ENCODE results near the gene KMT5C.
"Not testable (repeated sequence)": the region's sequence is repeated elsewhere in the genome, so short reads cannot be mapped to it uniquely, and the experiment has no call there.

Gene KMT5C

DNA sequence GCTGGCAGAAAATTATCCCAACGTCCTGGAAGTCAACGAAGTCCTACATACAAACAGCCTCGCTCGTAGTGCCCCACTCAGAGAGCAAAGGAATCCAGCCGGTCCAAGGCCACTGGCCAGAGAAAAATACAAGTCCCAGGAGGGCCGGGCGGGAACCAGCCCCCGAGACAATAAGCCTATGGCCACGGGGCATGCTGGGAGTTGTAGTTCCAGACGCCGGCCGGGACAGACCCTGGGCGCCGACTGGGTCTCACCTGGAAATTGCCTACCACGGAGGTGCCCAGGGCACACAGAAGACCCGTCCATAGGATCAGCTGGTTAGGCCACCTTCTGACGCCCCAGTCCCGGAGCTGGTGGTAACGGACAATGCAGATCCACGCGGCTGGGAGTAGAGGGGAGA, 19.9 kb upstream of the KMT5C start:
- DNase-seq: no peak

DNA sequence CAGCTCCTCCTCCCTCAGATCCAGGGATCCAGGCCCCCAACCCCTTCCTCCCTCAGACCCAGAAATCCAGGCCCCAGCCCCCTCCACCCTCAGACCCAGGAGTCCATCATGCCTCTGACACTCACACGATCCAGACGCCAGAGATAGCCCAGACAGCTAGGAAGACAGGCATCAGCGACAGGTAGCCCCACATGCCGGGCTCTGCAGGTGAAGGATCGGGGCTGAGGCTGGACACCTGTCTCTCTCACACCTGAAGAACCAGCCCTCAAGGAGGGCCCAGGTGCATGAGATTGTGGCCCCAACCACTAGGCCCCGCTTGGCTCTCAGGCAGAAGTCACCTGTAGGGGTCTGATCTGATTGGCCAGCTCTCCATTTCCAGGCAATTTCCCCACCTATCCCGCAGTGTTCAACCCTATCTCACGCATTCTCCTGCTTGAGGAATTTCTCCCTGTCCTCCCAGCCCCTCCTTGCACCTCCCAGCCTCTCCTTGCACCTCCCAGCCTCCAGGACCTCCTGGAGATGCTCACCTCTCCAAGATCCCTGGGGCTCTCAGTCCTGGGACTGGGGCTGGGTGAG, 18.7 kb upstream of the KMT5C start:
- DNase-seq: no peak

DNA sequence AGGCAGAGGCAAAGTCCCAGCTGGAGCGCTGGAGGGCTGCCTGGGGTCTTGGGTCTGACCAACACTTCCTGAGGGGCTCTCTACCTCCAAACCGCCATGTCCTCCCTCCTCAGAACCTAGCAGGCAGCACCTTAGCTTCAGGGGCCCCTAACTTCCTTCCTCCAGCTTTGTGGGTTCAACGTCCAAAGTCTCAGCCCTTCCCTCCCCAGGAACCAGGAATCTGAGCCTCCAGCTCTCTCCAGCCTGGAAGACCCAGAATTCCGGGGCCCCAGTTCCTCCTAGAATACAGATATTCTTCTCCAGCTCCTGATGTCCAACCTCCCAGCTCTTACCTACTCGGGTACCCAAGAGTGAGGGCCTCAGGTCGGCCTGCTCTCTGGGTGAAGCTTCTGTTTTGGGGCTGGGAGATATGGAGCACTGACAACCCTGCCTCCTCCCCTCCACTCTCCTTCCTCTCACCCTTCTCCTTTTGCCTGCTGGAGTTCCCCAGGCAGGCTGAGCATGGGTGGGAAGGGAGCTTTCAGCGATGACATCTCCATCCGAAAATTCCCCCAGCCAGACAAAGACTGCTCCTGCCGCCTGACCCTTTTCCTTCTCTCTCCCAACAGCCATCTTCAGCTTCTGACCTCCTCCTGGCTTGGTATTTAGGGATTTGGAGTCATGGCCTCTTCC, 18.1 kb upstream of the KMT5C start:
- DNase-seq: no peak

- no peak for DNase-seq
These were observed 17.3 kb upstream of the KMT5C start for GRCh38 chr19:55322204-55322885.

DNA sequence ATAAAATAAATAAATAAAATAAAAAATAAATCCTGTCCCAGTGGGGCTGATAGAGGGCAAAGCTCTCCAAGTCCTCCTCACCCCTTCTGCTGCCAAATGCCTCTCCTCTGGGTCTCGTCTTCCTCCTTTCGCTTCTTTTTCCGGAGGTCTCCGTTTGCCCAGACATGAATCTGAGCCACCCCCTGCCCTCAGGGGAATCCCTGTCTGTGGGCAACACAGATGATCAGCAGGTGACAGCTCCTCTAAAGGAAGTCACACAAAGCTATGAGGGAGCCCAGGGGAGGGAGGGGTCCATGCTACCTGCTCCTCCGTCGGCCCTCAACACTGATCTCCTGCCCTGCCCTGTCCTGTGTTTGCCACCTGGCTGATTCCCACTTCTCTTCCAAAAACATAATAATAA, 15.0 kb upstream of the KMT5C start:
- no peak for DNase-seq

GRCh38 chr19:55325172-55325571, 14.5 kb upstream of the KMT5C start, which contains the start of gene TMEM150B:
TSS of gene TMEM150B (minus strand) at chr19:55325341. CDS start at chr19:55321036, 4,305 bp downstream.
- DNase-seq: no peak

GRCh38 chr19:55328774-55329318, 10.8 kb upstream of the KMT5C start:
- not testable (repeated sequence) for DNase-seq

- DNase-seq: not testable (repeated sequence)
These were observed 9.9 kb upstream of the KMT5C start for GRCh38 chr19:55329791-55330190.

GRCh38 chr19:55333870-55334269, 5.8 kb upstream of the KMT5C start:
- DNase-seq: no peak

- no peak for DNase-seq
These were observed 3.6 kb upstream of the KMT5C start for GRCh38 chr19:55336101-55336500.

GRCh38 chr19:55339889-55340783, 460 bp downstream of the KMT5C start:
- no peak for DNase-seq

GRCh38 chr19:55340784-55341147, 1.1 kb downstream of the KMT5C start:
- no peak for DNase-seq

DNA sequence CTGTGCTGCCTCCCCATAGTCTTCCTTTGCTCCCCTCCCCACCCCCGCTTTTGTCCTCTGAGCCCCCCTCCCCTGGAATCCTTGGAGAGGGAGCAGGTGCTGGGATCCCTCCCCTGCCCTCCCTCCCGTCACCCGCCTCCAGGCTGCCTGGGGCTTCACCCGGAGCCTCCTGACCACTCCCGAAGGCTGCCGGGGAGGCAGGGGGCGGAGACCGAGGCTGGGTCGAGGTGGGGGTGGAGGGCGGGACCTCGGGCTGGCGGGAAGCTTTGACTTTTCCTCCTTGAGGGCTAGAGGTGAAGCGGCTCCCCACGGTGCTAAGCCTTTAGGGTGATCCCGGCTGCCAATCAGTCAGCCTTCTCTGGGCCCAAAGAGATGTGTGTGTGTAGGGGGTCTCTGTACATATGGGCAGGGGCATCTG, 1.5 kb downstream of the KMT5C start:
- no peak for DNase-seq

- no peak for DNase-seq
These were observed 2.2 kb downstream of the KMT5C start for GRCh38 chr19:55341595-55342531.

DNA sequence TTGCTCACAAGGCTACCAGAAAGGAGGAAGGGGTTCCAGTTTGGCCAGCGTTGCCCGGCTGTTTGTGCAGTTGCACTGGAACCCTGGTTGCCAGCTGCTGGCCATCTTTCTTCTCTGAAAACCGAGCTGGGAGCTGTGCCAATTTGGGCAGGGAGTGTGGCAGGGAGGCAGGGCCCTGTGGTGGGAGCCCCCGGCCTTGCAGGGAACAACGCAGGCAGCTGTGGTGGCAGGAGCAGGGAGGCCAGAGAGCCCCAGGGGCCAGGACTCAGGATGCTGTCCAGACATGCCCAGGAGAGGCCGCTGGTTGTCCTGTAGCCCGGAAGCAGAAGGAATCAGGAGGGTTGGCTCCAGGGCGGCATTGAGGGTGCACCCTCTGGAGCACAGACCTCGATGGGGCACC, 4.8 kb downstream of the KMT5C start:
- no peak for DNase-seq

DNA sequence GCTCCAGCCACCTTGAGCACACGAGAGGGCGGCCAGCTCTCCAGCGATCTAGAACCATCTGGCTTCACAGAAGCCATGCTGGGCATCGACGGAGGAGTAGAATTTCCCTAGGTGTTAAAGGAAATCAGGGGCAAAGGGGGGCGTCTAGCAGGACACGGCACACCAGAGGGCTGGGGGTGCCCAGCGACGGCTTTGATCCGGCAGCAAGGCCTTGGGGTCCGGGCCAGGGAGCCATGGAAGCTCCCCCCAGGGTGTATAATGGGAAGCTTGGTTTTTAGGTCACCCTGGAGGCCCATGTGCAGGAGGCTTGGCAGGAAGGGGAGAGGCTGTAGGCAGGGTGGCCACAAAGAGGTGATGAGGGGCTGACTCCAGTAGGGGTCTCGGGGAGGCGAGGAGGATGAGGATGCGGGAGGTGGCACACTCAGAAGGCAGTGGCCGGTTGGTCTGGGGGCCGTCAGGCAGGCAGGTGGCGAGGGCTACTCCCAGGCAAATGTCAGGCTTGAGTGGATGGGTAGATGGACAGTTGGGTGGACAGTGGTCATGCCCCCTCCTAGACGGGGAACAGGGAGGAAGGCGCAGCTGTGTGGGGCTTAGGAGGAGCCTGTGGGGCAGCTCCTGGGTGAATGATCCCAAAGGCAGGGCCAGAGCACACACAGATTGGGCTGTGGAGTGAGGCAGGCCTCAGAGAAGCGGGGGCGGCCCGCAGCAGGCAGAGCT, 5.6 kb downstream of the KMT5C start:
- no peak for DNase-seq

DNA sequence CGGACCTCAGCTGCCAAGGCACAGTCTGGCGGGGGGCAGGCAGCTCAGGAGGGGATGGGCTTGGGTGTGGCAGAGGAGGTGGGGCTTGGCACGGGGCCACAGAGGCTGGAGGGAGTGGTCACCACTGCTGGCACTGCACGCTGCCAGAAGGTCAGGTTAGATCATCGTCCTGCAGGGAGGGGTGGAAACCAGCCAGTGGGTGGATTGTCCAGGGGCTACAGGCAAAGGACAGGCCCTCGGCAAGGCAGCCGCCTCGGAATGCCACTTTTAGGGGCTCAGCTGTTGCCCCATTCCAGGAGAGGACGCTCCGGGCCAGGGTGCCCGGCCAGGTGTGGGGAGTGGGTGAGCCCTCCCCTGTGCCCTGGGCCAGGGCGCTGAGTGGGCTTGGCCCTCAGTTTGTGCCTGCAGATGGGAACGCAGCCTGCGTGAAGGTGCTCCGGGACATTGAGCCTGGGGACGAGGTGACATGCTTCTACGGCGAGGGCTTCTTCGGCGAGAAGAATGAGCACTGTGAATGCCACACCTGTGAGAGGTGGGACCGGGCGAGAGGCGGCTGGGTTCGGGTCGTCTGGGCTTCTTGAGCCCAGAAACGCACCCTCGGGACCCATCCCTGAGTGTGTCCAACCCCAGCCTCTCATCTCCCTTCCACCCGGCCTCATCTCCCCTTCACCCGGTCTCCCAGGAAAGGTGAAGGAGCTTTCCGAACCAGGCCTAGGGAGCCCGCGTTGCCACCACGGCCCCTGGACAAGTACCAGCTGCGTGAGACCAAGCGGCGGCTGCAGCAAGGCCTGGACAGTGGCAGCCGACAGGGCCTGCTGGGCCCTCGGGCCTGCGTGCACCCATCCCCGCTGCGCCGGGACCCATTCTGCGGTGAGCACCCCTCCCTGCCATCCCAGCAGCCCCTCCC, 6.4 kb downstream of the KMT5C start:
- no peak for DNase-seq

- DNase-seq: no peak
These were observed 7.2 kb downstream of the KMT5C start for GRCh38 chr19:55346725-55347441.

GRCh38 chr19:55347442-55348009, 7.8 kb downstream of the KMT5C start:
- DNase-seq: no peak

All from effector CD4-positive, alpha-beta T cell (primary cell).